Activated T-helper 1 cell treated with anti-CD3 and anti-CD28 coated beads, Interleukin-2, amount 50 U/mL, for 16 hours (primary cell): ENCODE results near the gene SLC11A2.
"Not testable (repeated sequence)": the region's sequence is repeated elsewhere in the genome, so short reads cannot be mapped to it uniquely, and the experiment has no call there.

Experiments used
- DNase-seq, 2 donors: peaks; one replicate each; pipeline ENCODE4 v3.0.0-alpha.2; 2020; ENCODE audit warnings: low read depth in 1 of 2, low spot score in 1 of 2

The SLC11A2 gene

GRCh38 chr12:50951112-50951511 lies 75.1 kb downstream of the SLC11A2 start:
- no peak for DNase-seq

- DNase-seq, result no peak
Measured at GRCh38 chr12:50949801-50950302, 76.3 kb downstream of the SLC11A2 start.

- no peak for DNase-seq
Measured at GRCh38 chr12:50948798-50949197, 77.4 kb downstream of the SLC11A2 start.

GRCh38 chr12:50947933-50948626 lies 78.1 kb downstream of the SLC11A2 start:
- no peak for DNase-seq

GRCh38 chr12:50937653-50938052 lies 88.5 kb downstream of the SLC11A2 start:
- no peak for DNase-seq

- DNase-seq, result no peak
Measured at GRCh38 chr12:50936821-50937530, 89.2 kb downstream of the SLC11A2 start.

GRCh38 chr12:50934981-50935807 lies 91.0 kb downstream of the SLC11A2 start:
- DNase-seq, result no peak

- DNase-seq, result no peak
Measured at GRCh38 chr12:50934371-50934851, 91.8 kb downstream of the SLC11A2 start.

- DNase-seq, result no peak
Measured at GRCh38 chr12:50933459-50934124, 92.6 kb downstream of the SLC11A2 start.

GRCh38 chr12:50932787-50933280 lies 93.3 kb downstream of the SLC11A2 start:
- no peak for DNase-seq

GRCh38 chr12:50930477-50930876 lies 95.7 kb downstream of the SLC11A2 start:
- not testable (repeated sequence) for DNase-seq

- no peak for DNase-seq
Measured at GRCh38 chr12:50929831-50930230, 96.4 kb downstream of the SLC11A2 start.
